SHP77 treated with DMSO at 0.1 percent for 48 hours (cell line): Measurements from ENCODE around the gene RASAL3.
"Not testable (repeated sequence)": the region's sequence is repeated elsewhere in the genome, so short reads cannot be mapped to it uniquely, and the experiment has no call there.

ENCODE experiments used
- DNase-seq: peaks from one replicate; lab custom pipeline; 2025; lab: John Stamatoyannopoulos, UW

Gene RASAL3

GRCh38 chr19:15419413-15420025, 44.8 kb downstream of the RASAL3 start:
- DNase-seq: no peak

GRCh38 chr19:15418579-15419412, 45.5 kb downstream of the RASAL3 start, which contains the start of gene AKAP8L:
Gene AKAP8L, minus strand, starts transcription at chr19:15418988. Its CDS starts 65 bp downstream, at chr19:15418923.
- peak; percentile 99 for DNase-seq

GRCh38 chr19:15418231-15418578, 46.1 kb downstream of the RASAL3 start:
- no peak for DNase-seq

GRCh38 chr19:15417699-15418098, 46.6 kb downstream of the RASAL3 start:
- DNase-seq: no peak

- no peak for DNase-seq
Measured at GRCh38 chr19:15412832-15413231, 51.5 kb downstream of the RASAL3 start.

GRCh38 chr19:15411351-15411750, 53.0 kb downstream of the RASAL3 start:
- DNase-seq: not testable (repeated sequence)

GRCh38 chr19:15404780-15405211, 59.5 kb downstream of the RASAL3 start:
- DNase-seq: no peak

GRCh38 chr19:15404097-15404779, 60.1 kb downstream of the RASAL3 start:
- no peak for DNase-seq

- no peak for DNase-seq
Measured at GRCh38 chr19:15403151-15403531, 61.2 kb downstream of the RASAL3 start.

- DNase-seq: no peak
Measured at GRCh38 chr19:15402411-15403150, 61.8 kb downstream of the RASAL3 start.
